ENCODE measurements around the gene FOSL2.

DNA sequence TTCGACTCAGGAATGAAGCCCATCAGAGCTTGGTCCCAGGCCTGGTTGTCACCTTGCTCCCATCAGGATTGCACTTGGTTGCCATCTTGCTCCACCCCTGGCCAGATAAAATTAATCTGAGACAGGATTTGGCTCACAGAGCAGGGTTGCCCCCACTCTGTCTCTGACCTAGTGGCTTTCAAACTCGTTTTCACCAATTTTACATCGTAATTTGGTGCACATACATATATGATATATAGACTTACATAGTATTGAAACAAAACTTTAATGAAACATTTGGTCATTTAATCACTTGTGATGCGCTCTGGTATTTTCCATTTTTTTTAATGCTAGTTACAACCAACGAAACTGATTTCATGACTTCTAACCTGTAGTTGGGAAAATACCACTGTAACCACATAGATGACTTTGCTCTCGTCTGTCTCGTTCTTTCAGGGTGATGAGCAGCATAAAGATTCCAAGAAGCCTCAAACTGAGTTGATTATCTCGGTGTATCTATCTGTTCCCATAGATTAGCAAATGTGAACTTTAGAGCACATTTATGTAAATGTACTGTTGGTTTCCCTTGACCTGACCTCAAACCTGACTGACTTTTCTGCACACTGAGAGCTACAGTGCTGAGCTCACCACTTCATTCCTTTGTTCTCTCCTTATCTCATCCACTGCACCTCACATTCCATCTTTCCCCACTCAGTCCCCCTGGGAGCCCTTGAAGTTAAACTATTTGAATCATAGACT lies 72.7 kb downstream of the FOSL2 start:
- no peak for TF ChIP-seq EZH2 (IDR thresholded peaks at IDR 0.05; ENCODE audit: borderline replicate concordance, low read length)
- TF ChIP-seq, protein P1, sequence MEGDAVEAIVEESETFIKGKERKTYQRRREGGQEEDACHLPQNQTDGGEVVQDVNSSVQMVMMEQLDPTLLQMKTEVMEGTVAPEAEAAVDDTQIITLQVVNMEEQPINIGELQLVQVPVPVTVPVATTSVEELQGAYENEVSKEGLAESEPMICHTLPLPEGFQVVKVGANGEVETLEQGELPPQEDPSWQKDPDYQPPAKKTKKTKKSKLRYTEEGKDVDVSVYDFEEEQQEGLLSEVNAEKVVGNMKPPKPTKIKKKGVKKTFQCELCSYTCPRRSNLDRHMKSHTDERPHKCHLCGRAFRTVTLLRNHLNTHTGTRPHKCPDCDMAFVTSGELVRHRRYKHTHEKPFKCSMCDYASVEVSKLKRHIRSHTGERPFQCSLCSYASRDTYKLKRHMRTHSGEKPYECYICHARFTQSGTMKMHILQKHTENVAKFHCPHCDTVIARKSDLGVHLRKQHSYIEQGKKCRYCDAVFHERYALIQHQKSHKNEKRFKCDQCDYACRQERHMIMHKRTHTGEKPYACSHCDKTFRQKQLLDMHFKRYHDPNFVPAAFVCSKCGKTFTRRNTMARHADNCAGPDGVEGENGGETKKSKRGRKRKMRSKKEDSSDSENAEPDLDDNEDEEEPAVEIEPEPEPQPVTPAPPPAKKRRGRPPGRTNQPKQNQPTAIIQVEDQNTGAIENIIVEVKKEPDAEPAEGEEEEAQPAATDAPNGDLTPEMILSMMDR (conservative IDR thresholded peaks at IDR 0.05 in 1 of 2, IDR thresholded peaks at IDR 0.05 in 1 of 2; ENCODE audit: extremely low read depth in 1 of 2, insufficient read depth in 1 of 2, low read depth in 1 of 2, low read length in 2 of 2), result no peak

Measured in mammary epithelial cell (primary cell).